ENCODE data around the gene CIZ1. TPM values are rescaled to one million over a fixed set of nuclear protein-coding genes. Genes with fewer than 3 reads are reported as not detected.

Gene CIZ1
- total RNA-seq, 1 donor from 2014 or later, result 69.4 TPM

DNA sequence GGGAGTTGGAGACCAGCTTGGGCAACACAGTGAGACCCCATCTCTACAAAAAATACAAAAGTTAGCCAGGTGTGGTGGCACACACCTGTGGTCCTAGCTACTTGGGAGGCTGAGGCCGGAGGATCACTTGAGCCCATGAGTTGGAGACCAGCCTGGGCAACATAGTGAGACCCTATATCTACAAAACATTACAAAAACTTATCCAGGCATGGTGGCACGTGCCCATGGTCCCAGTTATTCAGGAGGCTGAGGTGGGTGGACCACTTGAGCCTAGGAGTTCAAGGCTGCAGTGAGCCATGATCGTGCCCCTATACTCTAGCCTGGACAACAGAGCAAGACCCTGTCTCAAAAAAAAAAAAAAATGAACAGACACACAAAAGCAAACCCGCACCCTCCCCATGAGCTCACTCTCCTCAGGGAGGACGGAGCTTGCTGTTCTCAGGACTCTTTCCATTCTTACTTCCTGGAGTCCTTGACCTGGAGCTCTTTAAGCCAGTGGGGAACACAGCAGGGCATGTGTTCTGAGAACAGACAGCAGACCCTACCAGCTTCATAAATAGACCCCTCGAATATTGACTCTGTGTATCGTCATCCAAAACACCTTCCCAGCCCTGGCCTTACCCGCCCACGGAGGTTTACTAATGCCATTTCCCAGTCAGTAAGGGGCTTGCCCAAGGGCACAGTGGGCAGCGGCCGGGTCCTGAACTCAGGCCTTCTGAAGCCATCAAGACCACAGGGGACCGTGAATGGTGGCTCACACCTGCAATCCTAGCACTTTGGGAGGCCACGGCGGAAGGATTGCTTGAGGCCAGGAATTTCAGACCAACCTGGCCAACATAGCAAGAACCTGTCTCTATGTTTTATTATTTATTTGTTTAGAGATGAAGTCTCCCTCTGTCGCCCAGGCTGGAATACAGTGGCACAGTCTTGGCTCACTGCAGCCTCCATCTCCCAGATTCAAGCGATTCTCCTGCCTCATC is 75.0 kb downstream of the CIZ1 start:
- no peak for DNase-seq (ENCODE audit: extremely low read depth, low read depth, low spot score)

Other genes starting within 250 kb of the CIZ1 start
- gene EEIG1, start 210.6 kb downstream of the CIZ1 start, total RNA-seq, result 29.6 TPM in 2 replicates
- gene NAIF1, start 124.3 kb downstream of the CIZ1 start, total RNA-seq, result 6.8 and 8.4 TPM in 2 replicates
- 16.1 and 24.1 TPM in 2 replicates for gene SLC25A25, start 123.3 kb downstream of the CIZ1 start, total RNA-seq
- 63.4 and 68.6 TPM in 2 replicates for gene PTGES2, start 63.8 kb downstream of the CIZ1 start, total RNA-seq
- gene LCN2, start 42.1 kb downstream of the CIZ1 start, total RNA-seq, result not detected in 2 replicates
- 274 and 308 TPM in 2 replicates for gene BBLN, start 31.3 kb downstream of the CIZ1 start, total RNA-seq
- gene DNM1, start 11.8 kb upstream of the CIZ1 start, total RNA-seq, result 2.7 and 7.9 TPM in 2 replicates
- 62.4 and 138 TPM in 2 replicates for gene GOLGA2, start 84.4 kb upstream of the CIZ1 start, total RNA-seq
- gene SWI5, start 84.7 kb upstream of the CIZ1 start, total RNA-seq, result 28.4 and 37.8 TPM in 2 replicates
- gene TRUB2, start 130.9 kb upstream of the CIZ1 start, total RNA-seq, result 11.3 and 13.5 TPM in 2 replicates
- gene COQ4, start 131.3 kb upstream of the CIZ1 start, total RNA-seq, result 50.3 and 56.0 TPM in 2 replicates
- 42.7 and 45.1 TPM in 2 replicates for gene SLC27A4, start 149.0 kb upstream of the CIZ1 start, total RNA-seq
- 41.9 and 45.1 TPM in 2 replicates for gene URM1, start 179.8 kb upstream of the CIZ1 start, total RNA-seq
- gene CERCAM, start 229.3 kb upstream of the CIZ1 start, total RNA-seq, result 56.8 and 81.3 TPM in 2 replicates